HG03442 (cell line): ENCODE measurements around the gene NPBWR2.
"Not testable (repeated sequence)": the region's sequence is repeated elsewhere in the genome, so short reads cannot be mapped to it uniquely, and the experiment has no call there.

Source experiments
- ATAC-seq: cut with Tn5 transposase; IDR thresholded peaks from one replicate; pipeline ENCODE4 v1.9.1; 2021; ENCODE audit warnings: mild to moderate bottlenecking, moderate library complexity; ENCODE audit not compliant: unreplicated experiment

NPBWR2 gene

GRCh38 chr20:64144144-64144912, 37.0 kb upstream of the NPBWR2 start:
- ATAC-seq: no peak

DNA sequence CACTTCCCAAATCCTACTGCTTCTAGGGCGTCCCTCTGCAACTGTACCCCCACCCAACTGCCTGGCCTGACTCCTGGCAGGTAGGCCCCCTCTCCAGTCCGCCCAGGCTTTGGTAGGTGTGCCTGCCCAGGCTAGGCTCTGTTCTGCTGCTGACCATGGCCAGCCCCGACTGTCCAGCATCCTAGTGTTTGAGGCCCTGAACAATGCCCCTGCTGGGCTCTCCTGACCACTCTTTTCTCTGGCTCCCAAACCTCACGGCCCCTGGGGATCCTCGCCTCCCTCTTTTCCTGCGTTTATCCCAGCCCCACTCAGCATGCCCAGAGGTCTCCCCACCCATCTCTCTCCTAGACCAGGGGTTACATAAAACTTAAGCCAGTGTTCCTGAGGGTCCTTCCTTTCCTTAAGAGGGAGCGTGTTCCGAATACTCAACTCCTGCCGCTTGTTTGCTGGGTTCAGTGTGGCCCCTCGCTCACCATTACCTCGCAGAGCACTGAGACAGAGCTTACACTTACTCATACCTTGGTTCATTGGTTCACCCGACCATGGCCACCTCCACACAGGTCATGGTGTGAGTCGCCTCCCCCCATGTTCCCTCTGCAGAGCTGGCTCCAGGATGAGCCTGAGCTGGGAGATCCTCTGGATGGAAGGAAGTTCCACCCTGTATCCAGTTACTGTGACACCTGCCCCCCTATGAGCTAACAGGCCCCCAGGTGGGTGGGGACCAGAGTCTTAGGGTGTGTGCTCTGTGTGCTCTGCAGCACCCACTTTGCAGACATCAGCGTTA, 35.8 kb upstream of the NPBWR2 start:
- ATAC-seq: no peak

DNA sequence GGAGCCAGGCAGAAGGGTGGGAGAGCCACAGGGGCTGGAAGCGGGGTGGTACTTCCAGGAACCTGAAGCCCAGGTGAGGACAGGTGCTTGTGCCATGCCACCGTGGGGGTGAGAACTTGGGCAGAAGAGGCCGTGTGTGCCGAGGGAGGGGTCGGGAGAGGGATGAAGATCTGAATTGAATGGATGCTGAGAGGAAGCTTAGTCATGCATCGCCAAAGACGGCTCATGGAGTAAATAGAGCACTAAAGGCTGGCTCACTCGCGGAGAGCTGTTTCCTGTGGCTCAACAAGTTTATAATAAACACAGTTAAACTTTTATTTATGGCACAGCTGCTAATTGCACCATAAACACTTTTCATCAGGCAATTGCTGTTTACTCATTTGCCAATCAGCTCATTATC, 35.2 kb upstream of the NPBWR2 start:
- no peak for ATAC-seq

GRCh38 chr20:64140956-64141355, 33.6 kb upstream of the NPBWR2 start:
- no peak for ATAC-seq

GRCh38 chr20:64140061-64140931, 32.9 kb upstream of the NPBWR2 start:
- no peak for ATAC-seq

- ATAC-seq: no peak
Observed at GRCh38 chr20:64139199-64140060, 32.1 kb upstream of the NPBWR2 start.

- ATAC-seq: no peak
Observed at GRCh38 chr20:64138276-64138815, 31.0 kb upstream of the NPBWR2 start.

- no peak for ATAC-seq
Observed at GRCh38 chr20:64137598-64138031, 30.2 kb upstream of the NPBWR2 start.

GRCh38 chr20:64136004-64136710, 28.8 kb upstream of the NPBWR2 start:
- no peak for ATAC-seq

- ATAC-seq: not testable (repeated sequence)
Observed at GRCh38 chr20:64134744-64135143, 27.4 kb upstream of the NPBWR2 start.

DNA sequence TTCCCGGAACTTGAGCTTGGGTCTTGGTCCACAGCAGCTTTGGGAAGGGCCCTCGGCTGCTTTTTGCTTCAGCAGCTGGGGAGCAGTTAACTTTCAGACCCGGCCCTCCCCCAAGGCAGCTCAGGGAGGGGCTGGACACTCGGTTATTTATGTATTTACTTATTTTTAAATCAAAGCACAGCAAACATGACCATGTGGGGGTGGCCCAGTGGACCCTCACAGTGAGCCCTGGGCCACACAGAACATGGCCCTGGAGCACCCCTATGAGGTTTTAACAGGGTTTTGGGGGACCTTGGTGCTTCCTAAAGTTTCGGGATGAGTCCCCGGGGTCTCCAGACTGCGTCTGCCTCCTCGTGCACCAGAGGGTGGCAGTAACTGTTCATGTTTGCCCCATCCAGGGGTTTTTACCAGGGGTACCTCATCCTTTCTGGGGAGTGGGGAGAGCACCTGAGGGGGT, 26.6 kb upstream of the NPBWR2 start:
- ATAC-seq: no peak

DNA sequence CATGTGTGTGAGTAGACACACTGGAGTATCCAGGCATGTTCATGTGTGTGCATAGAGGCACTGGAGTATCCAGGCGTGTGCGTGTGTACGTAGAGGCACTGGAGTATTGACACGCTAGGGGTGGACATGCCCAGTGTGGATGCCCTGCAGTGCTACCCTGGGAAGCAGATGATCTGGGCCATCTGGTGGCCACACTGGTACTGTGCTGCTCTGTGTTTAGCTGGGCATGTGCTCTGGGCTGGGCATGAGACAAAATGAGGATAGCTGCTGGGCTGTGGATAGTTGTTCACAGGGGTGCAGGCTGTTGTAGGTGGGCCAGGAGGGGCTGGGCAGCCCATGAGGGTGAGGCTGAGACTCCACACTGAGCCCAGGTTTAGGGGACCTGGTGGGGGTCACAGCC, 24.0 kb upstream of the NPBWR2 start:
- no peak for ATAC-seq

DNA sequence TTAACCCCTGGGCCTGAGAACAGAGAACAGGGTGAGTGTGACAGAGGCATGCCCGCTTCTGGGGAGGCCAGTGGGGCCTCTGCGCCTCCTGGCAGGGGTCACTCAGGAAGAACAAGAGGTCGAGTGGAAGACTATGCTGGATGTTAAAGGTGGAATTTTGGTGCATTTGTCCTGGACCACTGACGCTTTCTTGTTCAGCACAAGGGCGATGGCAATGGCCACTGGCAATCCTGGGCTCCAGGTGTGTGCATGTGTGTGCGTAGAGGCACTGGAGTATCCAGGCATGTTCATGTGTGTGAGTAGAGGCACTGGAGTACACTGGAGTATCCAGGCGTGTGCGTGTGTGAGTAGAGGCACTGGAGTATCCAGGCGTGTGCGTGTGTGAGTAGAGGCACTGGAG, 23.5 kb upstream of the NPBWR2 start:
- no peak for ATAC-seq

DNA sequence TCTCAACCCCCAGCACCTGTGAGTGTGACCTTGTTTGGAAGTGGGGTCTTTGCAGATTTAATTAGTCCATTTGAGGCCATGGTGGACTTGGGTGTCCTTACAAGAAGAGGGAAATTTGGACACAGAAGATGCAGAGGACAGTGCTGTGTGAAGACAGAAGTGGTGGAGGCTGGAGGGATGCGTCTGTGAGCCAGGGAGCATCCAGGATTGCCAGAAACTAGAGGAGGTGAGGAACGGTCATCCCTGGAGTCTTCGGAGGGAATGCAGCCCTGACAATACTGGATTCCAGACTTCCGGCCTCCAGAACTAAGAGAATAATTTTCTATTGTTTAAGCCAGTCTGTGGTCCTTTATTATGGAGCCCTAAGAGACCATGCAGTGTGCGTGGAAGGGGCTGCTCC, 22.9 kb upstream of the NPBWR2 start:
- no peak for ATAC-seq

GRCh38 chr20:64129146-64129782, 21.9 kb upstream of the NPBWR2 start:
- ATAC-seq: no peak

- not testable (repeated sequence) for ATAC-seq
Observed at GRCh38 chr20:64123517-64123916, 16.2 kb upstream of the NPBWR2 start.

DNA sequence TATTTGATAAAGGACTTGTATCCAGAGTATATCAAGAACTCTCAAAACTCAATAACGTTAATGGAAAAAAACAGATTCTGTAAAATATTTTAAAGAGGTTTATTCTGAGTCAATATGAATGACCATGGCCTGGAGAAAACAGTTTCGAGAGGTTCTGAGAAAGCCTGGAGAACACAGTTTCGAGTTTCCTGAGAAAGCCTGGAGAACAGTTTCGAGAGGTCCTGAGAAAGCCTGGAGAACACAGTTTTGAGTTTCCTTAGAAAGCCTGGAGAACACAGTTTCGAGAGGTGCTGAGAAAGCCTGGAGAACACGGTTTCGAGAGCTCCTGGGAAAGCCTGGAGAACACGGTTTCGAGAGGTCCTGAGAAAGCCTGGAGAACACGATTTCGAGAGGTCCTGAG, 15.6 kb upstream of the NPBWR2 start:
- not testable (repeated sequence) for ATAC-seq

DNA sequence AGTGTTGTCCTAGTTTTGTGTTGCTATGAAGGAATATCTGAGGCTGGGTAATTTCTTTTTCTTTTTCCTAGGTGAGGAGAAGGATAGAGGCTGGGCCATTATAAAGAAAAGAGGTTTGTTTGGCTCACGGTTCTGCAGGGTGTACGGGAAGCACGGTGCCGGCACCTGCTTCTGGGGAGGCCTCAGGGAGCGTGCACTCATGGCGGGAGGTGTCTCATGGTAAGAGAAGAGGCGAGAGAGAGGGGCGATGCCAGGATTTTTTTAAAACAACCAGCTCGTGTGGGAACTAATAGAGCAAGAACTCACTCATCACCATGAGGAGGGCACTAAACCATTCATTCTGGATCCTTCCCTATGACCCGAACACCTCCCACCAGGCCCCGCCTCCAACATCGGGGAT, 14.2 kb upstream of the NPBWR2 start:
- no peak for ATAC-seq
